CD4-positive, alpha-beta T cell treated with Interleukin-12 subunit alpha and Interleukin-12 subunit beta, for 1 hour (primary cell): Measurements from ENCODE around the gene NKX1-1.

ENCODE experiments used
- DNase-seq: peaks from one replicate; pipeline ENCODE4 v3.0.0-alpha.2; 2020

Gene NKX1-1

GRCh38 chr4:1416051-1416947, 10.1 kb upstream of the NKX1-1 start:
- DNase-seq, result no peak

GRCh38 chr4:1415681-1415981, 9.4 kb upstream of the NKX1-1 start:
- DNase-seq, result no peak

- no peak for DNase-seq
Measured at GRCh38 chr4:1414831-1415680, 8.8 kb upstream of the NKX1-1 start.

GRCh38 chr4:1413687-1414479, 7.6 kb upstream of the NKX1-1 start:
- DNase-seq, result no peak

GRCh38 chr4:1413204-1413663, 7.0 kb upstream of the NKX1-1 start:
- DNase-seq, result no peak

- DNase-seq, result no peak
Measured at GRCh38 chr4:1412376-1413203, 6.3 kb upstream of the NKX1-1 start.

GRCh38 chr4:1411436-1412375, 5.5 kb upstream of the NKX1-1 start:
- DNase-seq, result no peak

- DNase-seq, result peak; percentile 21
Measured at GRCh38 chr4:1410491-1411325, 4.5 kb upstream of the NKX1-1 start.

- no peak for DNase-seq
Measured at GRCh38 chr4:1409491-1410425, 3.5 kb upstream of the NKX1-1 start.

GRCh38 chr4:1409079-1409478, 2.8 kb upstream of the NKX1-1 start:
- no peak for DNase-seq

GRCh38 chr4:1408418-1408817, 2.2 kb upstream of the NKX1-1 start:
- no peak for DNase-seq

- DNase-seq, result no peak
Measured at GRCh38 chr4:1407657-1408333, 1.6 kb upstream of the NKX1-1 start.

GRCh38 chr4:1406981-1407656, 877 bp upstream of the NKX1-1 start:
- no peak for DNase-seq

- DNase-seq, result no peak
Measured at GRCh38 chr4:1405636-1406393, 427 bp downstream of the NKX1-1 start.

- no peak for DNase-seq
Measured at GRCh38 chr4:1405254-1405635, 997 bp downstream of the NKX1-1 start.

- DNase-seq, result no peak
Measured at GRCh38 chr4:1404573-1405253, 1.5 kb downstream of the NKX1-1 start.
